Measurements from ENCODE around the gene PDE7B.

PDE7B gene

GRCh38 chr6:136012198-136012887 lies 160.8 kb downstream of the PDE7B start:
- H3K79me2 ChIP-seq (ENCODE audit: control insufficient read depth, insufficient read depth, low read length), result no peaks in the 10 kb centered on the region
- no CpG with 5 or more reads among the region's 1 CpG for WGBS (ENCODE audit: extremely low coverage, insufficient coverage, low lambda C conversion rate)
- no peak overlapping the region for H3K9ac ChIP-seq (ENCODE audit: low read length)
- H2BK5ac ChIP-seq (ENCODE audit: low read length), result no peak overlapping the region
- no peak overlapping the region for H3K18ac ChIP-seq (ENCODE audit: low read length)
- no peak overlapping the region for H4K5ac ChIP-seq (ENCODE audit: low read length)
- H3K4me1 ChIP-seq (ENCODE audit: control insufficient read depth, low read depth, low read length), result no peaks in the 10 kb centered on the region
- no peak overlapping the region for H4K8ac ChIP-seq (ENCODE audit: low read depth, low read length)
- no peak overlapping the region for H2BK120ac ChIP-seq (ENCODE audit: low read depth, low read length)
- H3K23ac ChIP-seq (ENCODE audit: low read length), result no peak overlapping the region
- H3K4me2 ChIP-seq (ENCODE audit: low read length), result no peak overlapping the region
- no peaks in the 10 kb centered on the region for H3K79me1 ChIP-seq (ENCODE audit: low read length)
- peak; percentile 16 for DNase-seq
- no peaks in the 10 kb centered on the region for H3K36me3 ChIP-seq (ENCODE audit: control insufficient read depth, insufficient read depth, low read length)
- H3K27ac ChIP-seq (ENCODE audit: low read depth, low read length), result no peak overlapping the region
- H2BK15ac ChIP-seq (replicated peaks; ENCODE audit: low read depth), result no peak overlapping the region
- no peak overlapping the region for H2AK5ac ChIP-seq (ENCODE audit: low read length)
- H3K4me3 ChIP-seq (ENCODE audit: low read length), result no peak overlapping the region
- no peak overlapping the region for H3K4ac ChIP-seq (ENCODE audit: low read depth, low read length)
- H3K56ac ChIP-seq (ENCODE audit: low read length), result no peak overlapping the region
- H3K27me3 ChIP-seq (ENCODE audit: insufficient read depth, low read length, poor library complexity), result no peaks in the 10 kb centered on the region

GRCh38 chr6:136012943-136013342 lies 161.4 kb downstream of the PDE7B start:
- Histone ChIP-seq H3K18ac (ENCODE audit: low read length) (no peak overlapping the region), H3K4me2 (ENCODE audit: low read length) (no peak overlapping the region), H3K23ac (ENCODE audit: low read length) (no peak overlapping the region), H4K5ac (ENCODE audit: low read length) (no peak overlapping the region), H3K4ac (ENCODE audit: low read depth, low read length) (no peak overlapping the region), H3K79me2 (ENCODE audit: control insufficient read depth, insufficient read depth, low read length) (no peaks in the 10 kb centered on the region), H2AK5ac (ENCODE audit: low read length) (no peak overlapping the region), H2BK120ac (ENCODE audit: low read depth, low read length) (no peak overlapping the region), H3K27ac (ENCODE audit: low read depth, low read length) (no peak overlapping the region), H3K36me3 (ENCODE audit: control insufficient read depth, insufficient read depth, low read length) (no peaks in the 10 kb centered on the region), H3K4me3 (ENCODE audit: low read length) (no peak overlapping the region), H3K27me3 (ENCODE audit: insufficient read depth, low read length, poor library complexity) (no peaks in the 10 kb centered on the region), H3K4me1 (ENCODE audit: control insufficient read depth, low read depth, low read length) (no peaks in the 10 kb centered on the region), H3K9ac (ENCODE audit: low read length) (no peak overlapping the region), H2BK5ac (ENCODE audit: low read length) (no peak overlapping the region), H3K79me1 (ENCODE audit: low read length) (no peaks in the 10 kb centered on the region), H3K56ac (ENCODE audit: low read length) (no peak overlapping the region), H2BK15ac (replicated peaks; ENCODE audit: low read depth) (no peak overlapping the region), H4K8ac (ENCODE audit: low read depth, low read length) (no peak overlapping the region)
- WGBS (ENCODE audit: extremely low coverage, insufficient coverage, low lambda C conversion rate), result no CpG with 5 or more reads among the region's 1 CpG
- DNase-seq, result no peak

DNA sequence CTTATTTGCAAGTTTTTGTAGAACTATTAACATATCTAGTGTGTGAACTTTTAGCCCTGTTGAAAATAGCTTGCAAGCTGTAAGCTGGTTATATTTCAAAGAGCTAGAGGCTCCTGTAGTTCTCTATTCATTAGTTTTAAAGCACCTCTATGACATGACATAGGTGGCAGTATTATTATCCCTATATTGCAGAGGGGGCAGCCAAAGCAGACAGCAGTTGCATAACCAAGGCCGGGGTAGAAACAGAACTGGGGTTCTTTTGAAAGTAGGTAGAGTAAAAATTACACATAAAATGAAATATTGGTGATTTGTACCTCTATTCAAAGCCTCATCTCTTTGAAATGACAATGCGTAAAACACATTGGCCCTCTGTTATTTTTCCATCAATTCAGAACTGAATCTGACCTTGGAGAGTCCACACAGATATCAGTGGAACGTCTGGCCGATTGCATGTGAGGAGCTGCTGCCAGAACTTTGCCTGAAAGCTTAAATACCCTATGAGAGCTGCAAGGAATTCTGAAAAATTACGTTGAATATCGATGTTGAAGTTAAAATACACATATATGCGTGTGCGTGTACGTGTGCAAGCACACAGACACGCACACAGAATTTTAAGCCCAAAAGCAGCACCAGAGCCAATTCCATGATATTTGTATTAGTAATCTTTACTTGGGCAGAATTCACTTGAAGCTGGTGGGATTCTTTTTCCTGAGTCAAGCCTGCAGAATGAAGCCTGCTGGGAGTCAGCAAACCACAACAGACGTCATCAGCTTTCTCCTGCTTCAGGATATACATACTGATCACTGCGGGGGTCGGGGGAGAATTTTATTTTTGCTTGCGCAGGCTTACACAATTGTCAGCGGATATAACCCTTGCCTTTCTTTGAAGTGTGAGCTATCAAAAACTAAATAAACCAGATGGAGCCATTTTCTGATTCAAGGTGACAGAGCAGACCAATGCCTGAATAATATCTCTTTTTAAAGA lies 163.2 kb downstream of the PDE7B start:
- no peaks in the 10 kb centered on the region for H3K79me2 ChIP-seq (ENCODE audit: control insufficient read depth, insufficient read depth, low read length)
- H2BK5ac ChIP-seq (ENCODE audit: low read length), result no peak overlapping the region
- H4K5ac ChIP-seq (ENCODE audit: low read length), result no peak overlapping the region
- no peak overlapping the region for H3K56ac ChIP-seq (ENCODE audit: low read length)
- no peaks in the 10 kb centered on the region for H3K4me1 ChIP-seq (ENCODE audit: control insufficient read depth, low read depth, low read length)
- H3K79me1 ChIP-seq (ENCODE audit: low read length), result no peaks in the 10 kb centered on the region
- DNase-seq, result peak; percentile 63
- H2AK5ac ChIP-seq (ENCODE audit: low read length), result no peak overlapping the region
- WGBS (ENCODE audit: extremely low coverage, insufficient coverage, low lambda C conversion rate), result no CpG with 5 or more reads among the region's 15 CpGs
- H3K27me3 ChIP-seq (ENCODE audit: insufficient read depth, low read length, poor library complexity), result no peaks in the 10 kb centered on the region
- no peak overlapping the region for H2BK15ac ChIP-seq (replicated peaks; ENCODE audit: low read depth)
- H3K27ac ChIP-seq (ENCODE audit: low read depth, low read length), result no peak overlapping the region
- no peak overlapping the region for H3K4me2 ChIP-seq (ENCODE audit: low read length)
- no peak overlapping the region for H3K23ac ChIP-seq (ENCODE audit: low read length)
- no peak overlapping the region for H3K18ac ChIP-seq (ENCODE audit: low read length)
- H3K36me3 ChIP-seq (ENCODE audit: control insufficient read depth, insufficient read depth, low read length), result no peaks in the 10 kb centered on the region
- H2BK120ac ChIP-seq (ENCODE audit: low read depth, low read length), result peak overlapping the region; percentile 82
- H3K4me3 ChIP-seq (ENCODE audit: low read length), result no peak overlapping the region
- no peak overlapping the region for H3K9ac ChIP-seq (ENCODE audit: low read length)
- no peak overlapping the region for H3K4ac ChIP-seq (ENCODE audit: low read depth, low read length)
- no peak overlapping the region for H4K8ac ChIP-seq (ENCODE audit: low read depth, low read length)

- WGBS (ENCODE audit: extremely low coverage, insufficient coverage, low lambda C conversion rate), result no CpG with 5 or more reads among the region's 4 CpGs
- no peak overlapping the region for H2BK15ac ChIP-seq (replicated peaks; ENCODE audit: low read depth)
- H3K4me2 ChIP-seq (ENCODE audit: low read length), result no peak overlapping the region
- H3K79me1 ChIP-seq (ENCODE audit: low read length), result no peaks in the 10 kb centered on the region
- no peak overlapping the region for H3K23ac ChIP-seq (ENCODE audit: low read length)
- H3K27me3 ChIP-seq (ENCODE audit: insufficient read depth, low read length, poor library complexity), result no peaks in the 10 kb centered on the region
- H3K4ac ChIP-seq (ENCODE audit: low read depth, low read length), result no peak overlapping the region
- H2BK5ac ChIP-seq (ENCODE audit: low read length), result no peak overlapping the region
- H3K18ac ChIP-seq (ENCODE audit: low read length), result no peak overlapping the region
- H4K5ac ChIP-seq (ENCODE audit: low read length), result no peak overlapping the region
- no peak overlapping the region for H2BK120ac ChIP-seq (ENCODE audit: low read depth, low read length)
- H3K56ac ChIP-seq (ENCODE audit: low read length), result no peak overlapping the region
- no peaks in the 10 kb centered on the region for H3K36me3 ChIP-seq (ENCODE audit: control insufficient read depth, insufficient read depth, low read length)
- H3K27ac ChIP-seq (ENCODE audit: low read depth, low read length), result no peak overlapping the region
- no peak for DNase-seq
- H3K9ac ChIP-seq (ENCODE audit: low read length), result no peak overlapping the region
- H3K79me2 ChIP-seq (ENCODE audit: control insufficient read depth, insufficient read depth, low read length), result no peaks in the 10 kb centered on the region
- H3K4me1 ChIP-seq (ENCODE audit: control insufficient read depth, low read depth, low read length), result no peaks in the 10 kb centered on the region
- no peak overlapping the region for H2AK5ac ChIP-seq (ENCODE audit: low read length)
- H4K8ac ChIP-seq (ENCODE audit: low read depth, low read length), result no peak overlapping the region
- no peak overlapping the region for H3K4me3 ChIP-seq (ENCODE audit: low read length)
Observed at GRCh38 chr6:136015531-136015930, 164.0 kb downstream of the PDE7B start.

DNA sequence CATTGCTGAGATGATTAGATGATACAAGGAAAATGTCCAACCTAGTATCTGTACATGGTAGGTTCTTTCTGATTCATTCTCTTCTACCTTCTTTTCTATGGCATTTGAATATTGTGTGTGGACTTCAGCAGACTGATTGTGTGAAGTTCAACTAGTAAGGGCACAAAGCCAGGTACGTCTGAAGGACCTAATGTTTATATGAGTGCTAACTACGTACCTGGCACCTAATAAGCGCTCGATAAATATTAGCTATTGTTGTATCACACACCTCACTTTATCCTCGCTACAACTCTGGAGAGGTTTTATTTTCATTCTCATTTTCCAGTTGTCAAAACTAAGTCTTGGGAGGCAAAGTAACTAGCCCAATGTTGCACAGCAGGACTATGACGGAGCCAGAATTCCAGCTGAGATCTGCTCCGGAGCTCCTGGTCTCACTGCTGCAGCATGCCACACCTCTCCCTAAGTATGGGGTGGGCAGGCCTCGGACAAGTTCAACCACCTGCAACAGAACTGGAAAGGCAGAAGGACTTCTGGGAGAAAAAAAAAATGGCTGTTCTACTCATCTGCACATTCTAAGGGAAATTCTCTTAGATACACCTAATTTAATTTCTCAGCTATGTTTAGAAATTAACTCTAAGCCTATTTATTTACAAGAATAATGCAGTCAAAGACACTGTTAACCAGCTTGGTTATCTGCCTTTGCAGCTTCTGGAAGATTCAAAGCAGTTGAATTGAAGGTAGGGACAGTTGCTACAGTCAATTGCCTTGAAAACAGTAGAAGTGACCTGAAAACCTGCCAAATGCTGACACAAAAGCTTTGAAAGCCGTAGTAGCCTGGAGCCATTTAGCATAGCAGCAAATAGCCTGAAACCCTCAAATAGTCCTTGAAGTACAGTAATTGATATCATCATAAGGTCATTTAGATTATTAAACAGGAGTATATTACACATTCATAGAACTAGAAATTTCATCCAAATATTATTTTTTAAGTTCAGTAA lies 165.0 kb downstream of the PDE7B start:
- Histone ChIP-seq H3K4me3 (ENCODE audit: low read length) (no peak overlapping the region), H3K23ac (ENCODE audit: low read length) (no peak overlapping the region), H3K79me1 (ENCODE audit: low read length) (no peaks in the 10 kb centered on the region), H2BK5ac (ENCODE audit: low read length) (no peak overlapping the region), H2AK5ac (ENCODE audit: low read length) (no peak overlapping the region), H3K4me2 (ENCODE audit: low read length) (no peak overlapping the region), H3K4me1 (ENCODE audit: control insufficient read depth, low read depth, low read length) (no peaks in the 10 kb centered on the region), H3K79me2 (ENCODE audit: control insufficient read depth, insufficient read depth, low read length) (no peaks in the 10 kb centered on the region), H2BK15ac (replicated peaks; ENCODE audit: low read depth) (no peak overlapping the region), H3K27ac (ENCODE audit: low read depth, low read length) (no peak overlapping the region), H3K36me3 (ENCODE audit: control insufficient read depth, insufficient read depth, low read length) (no peaks in the 10 kb centered on the region), H3K18ac (ENCODE audit: low read length) (no peak overlapping the region), H4K5ac (ENCODE audit: low read length) (no peak overlapping the region), H3K9ac (ENCODE audit: low read length) (no peak overlapping the region), H2BK120ac (ENCODE audit: low read depth, low read length) (no peak overlapping the region), H3K56ac (ENCODE audit: low read length) (no peak overlapping the region), H3K27me3 (ENCODE audit: insufficient read depth, low read length, poor library complexity) (no peaks in the 10 kb centered on the region), H4K8ac (ENCODE audit: low read depth, low read length) (no peak overlapping the region), H3K4ac (ENCODE audit: low read depth, low read length) (no peak overlapping the region)
- peak; percentile 46 for DNase-seq
- no CpG with 5 or more reads among the region's 9 CpGs for WGBS (ENCODE audit: extremely low coverage, insufficient coverage, low lambda C conversion rate)
